SK-N-SH treated with all-trans-retinoic acid at 6 μM for 48 hours (cell line): ENCODE data around the gene APOL4.

ENCODE experiments used
- ATAC-seq: fragments of 200-7000 bp; cut with Tn5 transposase; 3 replicates; pipeline ENCODE4 v1.9.1; 2020; ENCODE audit warnings: mild to moderate bottlenecking, moderate library complexity
- ARNTL ChIP-seq: fragments of 450-650 bp; formaldehyde crosslinking; IDR thresholded peaks from 2 replicates; pipeline ENCODE4 v1.5.0; 2020; ENCODE audit warnings: low read depth, mild to moderate bottlenecking, moderate library complexity, borderline replicate concordance
- BACH2 ChIP-seq: fragments of 250-450 bp; sonication (Bioruptor Pico); IDR thresholded peaks from 2 replicates; pipeline ENCODE4 v1.9.0; 2021; ENCODE audit warnings: mild to moderate bottlenecking, borderline replicate concordance
- CSDC2 ChIP-seq: fragments of 250-450 bp; sonication (Bioruptor Pico); IDR thresholded peaks from 2 replicates; pipeline ENCODE4 v1.5.0; 2020; ENCODE audit warnings: mild to moderate bottlenecking, moderate library complexity
- ESRRG ChIP-seq: fragments of 250-450 bp; sonication (Bioruptor Pico); IDR thresholded peaks from 2 replicates; pipeline ENCODE4 v1.6.1; 2021; ENCODE audit warnings: mild to moderate bottlenecking
- GLIS3 ChIP-seq: fragments of 250-450 bp; sonication (Bioruptor Pico); IDR thresholded peaks from 2 replicates; pipeline ENCODE4 v1.5.0; 2020; ENCODE audit warnings: mild to moderate bottlenecking, moderate library complexity
- ISL1 ChIP-seq: fragments of 250-450 bp; sonication (Bioruptor Pico); IDR thresholded peaks from 2 replicates; pipeline ENCODE4 v2.1.2; 2022; ENCODE audit warnings: mild to moderate bottlenecking, moderate library complexity
- OSR1 ChIP-seq: fragments of 250-450 bp; sonication (Bioruptor Pico); IDR thresholded peaks from 2 replicates; pipeline ENCODE4 v1.8.0; 2022; ENCODE audit warnings: moderate library complexity, mild to moderate bottlenecking, inconsistent platforms
- PPARA ChIP-seq: fragments of 250-450 bp; sonication (Bioruptor Pico); IDR thresholded peaks from 2 replicates; pipeline ENCODE4 v1.5.0; 2020; ENCODE audit warnings: mild to moderate bottlenecking, borderline replicate concordance
- RARB ChIP-seq: fragments of 250-450 bp; sonication (Bioruptor Pico); IDR thresholded peaks from 2 replicates; pipeline ENCODE4 v1.8.0; 2021; ENCODE audit warnings: mild to moderate bottlenecking, moderate library complexity
- TCF4 ChIP-seq: fragments of 250-450 bp; sonication (Bioruptor Pico); IDR thresholded peaks from 2 replicates; pipeline ENCODE4 v1.8.0; 2021; ENCODE audit warnings: mild to moderate bottlenecking, moderate library complexity, borderline replicate concordance
- TOX ChIP-seq: fragments of 250-450 bp; sonication (Bioruptor Pico); IDR thresholded peaks from 2 replicates; pipeline ENCODE4 v1.8.0; 2021; ENCODE audit warnings: mild to moderate bottlenecking, moderate library complexity, borderline replicate concordance
- ZC3H10 ChIP-seq: fragments of 250-450 bp; sonication (Bioruptor Pico); IDR thresholded peaks from 2 replicates; pipeline ENCODE4 v1.5.1; 2021; ENCODE audit warnings: mild to moderate bottlenecking, moderate library complexity
- ZFP30 ChIP-seq: fragments of 450-650 bp; formaldehyde crosslinking; IDR thresholded peaks from 2 replicates; pipeline ENCODE4 v1.5.0; 2022; ENCODE audit warnings: mild to moderate bottlenecking, moderate library complexity
- ZNF70 ChIP-seq: fragments of 450-650 bp; formaldehyde crosslinking; IDR thresholded peaks from 2 replicates; pipeline ENCODE4 v1.5.0; 2020; ENCODE audit warnings: mild to moderate bottlenecking, moderate library complexity
- ZNF8 ChIP-seq: fragments of 450-650 bp; formaldehyde crosslinking; IDR thresholded peaks from 2 replicates; pipeline ENCODE4 v1.5.0; 2020; ENCODE audit warnings: mild to moderate bottlenecking, moderate library complexity
- TF ChIP-seq, protein P1 (sequence below): fragments of 250-450 bp; sonication (Bioruptor Pico); IDR thresholded peaks from 2 replicates; pipeline ENCODE4 v1.5.1; 2021; ENCODE audit warnings: mild to moderate bottlenecking, moderate library complexity
- TF ChIP-seq, protein P2 (sequence below): fragments of 250-450 bp; sonication (Bioruptor Pico); IDR thresholded peaks from 2 replicates; pipeline ENCODE4 v1.8.0; 2021; ENCODE audit warnings: low read depth, mild to moderate bottlenecking, moderate library complexity, borderline replicate concordance
- TF ChIP-seq, protein P3 (sequence below): fragments of 250-450 bp; sonication (Bioruptor Pico); IDR thresholded peaks from 2 replicates; pipeline ENCODE4 v1.5.1; 2020; ENCODE audit warnings: low read depth, mild to moderate bottlenecking, moderate library complexity
- TF ChIP-seq, protein P4 (sequence below): fragments of 250-450 bp; sonication (Bioruptor Pico); IDR thresholded peaks from 2 replicates; pipeline ENCODE4 v1.8.0; 2020; ENCODE audit warnings: mild to moderate bottlenecking, moderate library complexity, borderline replicate concordance

The APOL4 gene

DNA sequence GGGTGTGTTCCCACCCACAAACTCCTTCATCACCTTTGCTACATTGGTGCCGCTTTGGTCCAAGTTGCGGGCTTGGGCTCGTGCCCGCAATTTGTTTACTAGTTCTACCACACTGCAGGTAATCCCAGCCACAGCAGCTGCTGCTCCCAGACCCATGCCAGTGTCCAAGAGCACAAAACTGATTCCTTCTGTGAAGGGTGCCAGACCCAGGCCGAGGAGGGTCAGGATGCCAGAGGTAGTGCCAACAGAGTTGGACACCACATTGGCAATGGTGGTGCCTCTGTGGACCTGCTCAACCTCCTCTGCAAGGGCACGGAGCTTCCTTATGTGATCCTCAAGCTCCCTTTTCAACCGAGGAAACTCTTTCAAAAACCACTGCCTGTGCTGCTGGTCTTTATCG lies 26.2 kb upstream of the APOL4 start:
- ATAC-seq: no peak

DNA sequence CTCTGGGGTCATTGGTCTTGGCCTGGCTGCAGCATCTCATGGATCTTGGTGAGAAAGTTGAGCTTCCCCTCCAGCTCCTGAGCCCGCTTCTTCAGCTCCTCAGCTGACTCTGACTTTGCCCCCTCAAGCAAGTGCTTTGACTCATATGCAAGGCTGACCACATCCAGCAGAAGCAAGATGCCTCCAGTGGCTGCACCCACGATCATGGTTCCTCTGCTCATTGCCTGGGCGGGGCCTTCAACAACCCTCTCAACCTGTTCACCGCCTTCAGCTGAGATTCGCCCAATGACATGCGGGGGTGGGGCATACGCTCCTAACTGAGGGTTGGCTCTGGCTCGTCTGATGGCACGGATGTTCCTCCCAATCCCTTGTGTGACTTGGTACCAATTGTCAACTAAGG lies 25.8 kb upstream of the APOL4 start:
- TF ChIP-seq TCF4 (CRISPR knock-in tag) (no peak), RARB (CRISPR knock-in tag) (no peak)
- ATAC-seq: no peak

More for the DNA sequence above, 26.2 kb upstream of the APOL4 start:
- TF ChIP-seq ESRRG (no peak), ZNF70 (CRISPR knock-in tag) (no peak), ARNTL (CRISPR knock-in tag) (no peak), ISL1 (no peak), PPARA (CRISPR knock-in tag) (no peak)
- TF ChIP-seq, protein P1, sequence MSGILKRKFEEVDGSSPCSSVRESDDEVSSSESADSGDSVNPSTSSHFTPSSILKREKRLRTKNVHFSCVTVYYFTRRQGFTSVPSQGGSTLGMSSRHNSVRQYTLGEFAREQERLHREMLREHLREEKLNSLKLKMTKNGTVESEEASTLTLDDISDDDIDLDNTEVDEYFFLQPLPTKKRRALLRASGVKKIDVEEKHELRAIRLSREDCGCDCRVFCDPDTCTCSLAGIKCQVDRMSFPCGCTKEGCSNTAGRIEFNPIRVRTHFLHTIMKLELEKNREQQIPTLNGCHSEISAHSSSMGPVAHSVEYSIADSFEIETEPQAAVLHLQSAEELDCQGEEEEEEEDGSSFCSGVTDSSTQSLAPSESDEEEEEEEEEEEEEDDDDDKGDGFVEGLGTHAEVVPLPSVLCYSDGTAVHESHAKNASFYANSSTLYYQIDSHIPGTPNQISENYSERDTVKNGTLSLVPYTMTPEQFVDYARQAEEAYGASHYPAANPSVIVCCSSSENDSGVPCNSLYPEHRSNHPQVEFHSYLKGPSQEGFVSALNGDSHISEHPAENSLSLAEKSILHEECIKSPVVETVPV (CRISPR knock-in tag): no peak
- TF ChIP-seq, protein P2, sequence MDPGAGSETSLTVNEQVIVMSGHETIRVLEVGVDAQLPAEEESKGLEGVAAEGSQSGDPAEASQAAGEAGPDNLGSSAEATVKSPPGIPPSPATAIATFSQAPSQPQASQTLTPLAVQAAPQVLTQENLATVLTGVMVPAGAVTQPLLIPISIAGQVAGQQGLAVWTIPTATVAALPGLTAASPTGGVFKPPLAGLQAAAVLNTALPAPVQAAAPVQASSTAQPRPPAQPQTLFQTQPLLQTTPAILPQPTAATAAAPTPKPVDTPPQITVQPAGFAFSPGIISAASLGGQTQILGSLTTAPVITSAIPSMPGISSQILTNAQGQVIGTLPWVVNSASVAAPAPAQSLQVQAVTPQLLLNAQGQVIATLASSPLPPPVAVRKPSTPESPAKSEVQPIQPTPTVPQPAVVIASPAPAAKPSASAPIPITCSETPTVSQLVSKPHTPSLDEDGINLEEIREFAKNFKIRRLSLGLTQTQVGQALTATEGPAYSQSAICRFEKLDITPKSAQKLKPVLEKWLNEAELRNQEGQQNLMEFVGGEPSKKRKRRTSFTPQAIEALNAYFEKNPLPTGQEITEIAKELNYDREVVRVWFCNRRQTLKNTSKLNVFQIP: no peak

DNA sequence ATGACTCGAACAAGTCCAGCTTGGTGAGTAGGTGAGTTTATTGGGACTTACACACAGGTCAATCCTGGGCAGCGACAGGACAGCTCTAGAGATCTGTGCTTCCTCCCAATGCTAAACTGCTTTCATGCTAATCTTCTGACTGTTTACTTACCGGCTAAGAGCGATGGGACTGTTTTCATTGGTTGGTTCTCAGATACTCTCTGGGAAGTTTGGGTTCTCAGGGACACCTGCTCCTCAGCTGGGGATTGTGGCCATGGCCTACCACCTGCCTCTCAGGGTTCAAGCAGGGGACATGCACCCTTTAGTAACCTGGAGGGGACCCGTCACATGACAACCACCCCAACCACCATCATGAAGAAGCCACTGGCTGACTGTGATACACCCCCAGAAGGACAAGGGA lies 24.6 kb upstream of the APOL4 start:
- ATAC-seq: no peak
- TF ChIP-seq, protein P1 (CRISPR knock-in tag): no peak
- TF ChIP-seq, protein P2: no peak
- TF ChIP-seq ESRRG (no peak), OSR1 (no peak), CSDC2 (CRISPR knock-in tag) (no peak), RARB (CRISPR knock-in tag) (no peak), ZFP30 (CRISPR knock-in tag) (no peak), ZNF70 (CRISPR knock-in tag) (no peak)
- TF ChIP-seq, protein P3, sequence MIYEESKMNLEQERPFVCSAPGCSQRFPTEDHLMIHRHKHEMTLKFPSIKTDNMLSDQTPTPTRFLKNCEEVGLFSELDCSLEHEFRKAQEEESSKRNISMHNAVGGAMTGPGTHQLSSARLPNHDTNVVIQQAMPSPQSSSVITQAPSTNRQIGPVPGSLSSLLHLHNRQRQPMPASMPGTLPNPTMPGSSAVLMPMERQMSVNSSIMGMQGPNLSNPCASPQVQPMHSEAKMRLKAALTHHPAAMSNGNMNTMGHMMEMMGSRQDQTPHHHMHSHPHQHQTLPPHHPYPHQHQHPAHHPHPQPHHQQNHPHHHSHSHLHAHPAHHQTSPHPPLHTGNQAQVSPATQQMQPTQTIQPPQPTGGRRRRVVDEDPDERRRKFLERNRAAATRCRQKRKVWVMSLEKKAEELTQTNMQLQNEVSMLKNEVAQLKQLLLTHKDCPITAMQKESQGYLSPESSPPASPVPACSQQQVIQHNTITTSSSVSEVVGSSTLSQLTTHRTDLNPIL (CRISPR knock-in tag): no peak
- TF ChIP-seq, protein P4, sequence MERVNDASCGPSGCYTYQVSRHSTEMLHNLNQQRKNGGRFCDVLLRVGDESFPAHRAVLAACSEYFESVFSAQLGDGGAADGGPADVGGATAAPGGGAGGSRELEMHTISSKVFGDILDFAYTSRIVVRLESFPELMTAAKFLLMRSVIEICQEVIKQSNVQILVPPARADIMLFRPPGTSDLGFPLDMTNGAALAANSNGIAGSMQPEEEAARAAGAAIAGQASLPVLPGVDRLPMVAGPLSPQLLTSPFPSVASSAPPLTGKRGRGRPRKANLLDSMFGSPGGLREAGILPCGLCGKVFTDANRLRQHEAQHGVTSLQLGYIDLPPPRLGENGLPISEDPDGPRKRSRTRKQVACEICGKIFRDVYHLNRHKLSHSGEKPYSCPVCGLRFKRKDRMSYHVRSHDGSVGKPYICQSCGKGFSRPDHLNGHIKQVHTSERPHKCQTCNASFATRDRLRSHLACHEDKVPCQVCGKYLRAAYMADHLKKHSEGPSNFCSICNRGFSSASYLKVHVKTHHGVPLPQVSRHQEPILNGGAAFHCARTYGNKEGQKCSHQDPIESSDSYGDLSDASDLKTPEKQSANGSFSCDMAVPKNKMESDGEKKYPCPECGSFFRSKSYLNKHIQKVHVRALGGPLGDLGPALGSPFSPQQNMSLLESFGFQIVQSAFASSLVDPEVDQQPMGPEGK (CRISPR knock-in tag): no peak

DNA sequence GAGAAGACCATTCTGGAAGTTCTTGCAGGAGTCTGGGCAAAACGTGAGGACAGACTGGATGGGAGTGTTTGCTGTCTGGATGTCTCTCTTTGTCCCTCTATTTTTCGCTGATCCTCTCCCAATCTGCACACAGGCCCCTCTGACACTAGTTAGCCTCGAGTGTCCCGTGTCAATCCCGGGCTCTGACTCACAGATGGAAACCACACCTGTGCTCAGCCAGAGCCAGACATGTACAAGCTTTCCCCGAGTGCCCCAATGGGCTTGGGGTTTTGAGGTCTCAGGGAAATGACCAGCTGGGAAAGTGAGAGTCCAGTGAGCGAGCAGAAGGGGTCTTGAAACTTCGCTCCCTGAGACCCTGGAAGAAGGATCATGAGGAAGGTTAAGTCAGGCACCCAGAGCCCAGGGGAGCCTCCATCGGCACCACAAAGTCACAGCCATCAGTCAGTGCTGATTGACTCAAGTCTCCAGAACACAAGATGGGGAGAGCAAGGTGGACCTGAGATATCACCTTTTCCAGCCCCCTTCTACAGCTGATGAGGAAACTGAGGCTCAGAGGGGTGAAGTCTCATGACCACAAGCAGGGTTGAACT lies 23.8 kb upstream of the APOL4 start:
- no peak for ATAC-seq
- TF ChIP-seq PPARA (CRISPR knock-in tag) (no peak), TOX (no peak), ZFP30 (CRISPR knock-in tag) (no peak), ZC3H10 (CRISPR knock-in tag) (no peak), ISL1 (no peak), ZNF70 (CRISPR knock-in tag) (no peak), ZNF8 (CRISPR knock-in tag) (no peak), BACH2 (CRISPR knock-in tag) (no peak), GLIS3 (CRISPR knock-in tag) (no peak), ARNTL (CRISPR knock-in tag) (no peak), ESRRG (no peak)
- TF ChIP-seq, protein P4 (CRISPR knock-in tag): no peak
- TF ChIP-seq, protein P3 (CRISPR knock-in tag): no peak
